A673 (cell line): Measurements from ENCODE around the gene SLC12A2.

Experiments
- CTCF ChIP-seq: fragments of 300-800, 200-600 bp; sonication (generic); conservative IDR thresholded peaks from 2 replicates; pipeline ENCODE4 v1.5.1; 2017; ENCODE audit warnings: low read depth, mild to moderate bottlenecking, antibody characterized with exemption, low read length, moderate library complexity, mixed read lengths
- EZH2 ChIP-seq: fragments of 200-600 bp; sonication (generic); IDR thresholded peaks from 2 replicates; pipeline ENCODE4 v1.6.1; 2017; ENCODE audit warnings: borderline replicate concordance, low read depth, mild to moderate bottlenecking, mixed read lengths, antibody characterized with exemption, low read length; ENCODE audit not compliant: poor library complexity, severe bottlenecking

- TF ChIP-seq CTCF (no peak), EZH2 (no peak)
Measured at GRCh38 chr5:128121651-128122050, 38.1 kb downstream of the SLC12A2 start.
